ENCODE measurements around the gene RGS10.

RGS10 gene

GRCh38 chr10:119477444-119477843 lies 65.1 kb downstream of the RGS10 start:
- no peak overlapping the region for H3K4me3 ChIP-seq (ENCODE audit: low read depth, low read length)
- TF ChIP-seq CTCF (IDR thresholded peaks at IDR 0.05; ENCODE audit: low read depth, low read length, missing control alignments) = no peak
- no peak overlapping the region for H3K27ac ChIP-seq
- H3K27me3 ChIP-seq (replicated peaks) = peaks cover 16% of the 10 kb centered on the region
- no peak for DNase-seq
- in situ Hi-C loops (cut with HindIII; ENCODE audit: low pct_ligation_motif_present, low sequenced_read_pairs) = no loop called here
- H3K36me3 ChIP-seq (replicated peaks) = no peaks in the 10 kb centered on the region

- Histone ChIP-seq H3K36me3 (replicated peaks) (no peaks in the 10 kb centered on the region), H3K4me3 (ENCODE audit: low read depth, low read length) (no peak overlapping the region), H3K27ac (no peak overlapping the region), H3K27me3 (replicated peaks) (peaks cover 18% of the 10 kb centered on the region)
- no peak for DNase-seq
- no peak for TF ChIP-seq CTCF (IDR thresholded peaks at IDR 0.05; ENCODE audit: low read depth, low read length, missing control alignments)
- in situ Hi-C loops (cut with HindIII; ENCODE audit: low pct_ligation_motif_present, low sequenced_read_pairs) = no loop called here
Observed at GRCh38 chr10:119474606-119475005, 67.9 kb downstream of the RGS10 start.

GRCh38 chr10:119473771-119474170 lies 68.7 kb downstream of the RGS10 start:
- Histone ChIP-seq H3K27me3 (replicated peaks) (peaks cover 17% of the 10 kb centered on the region), H3K4me3 (ENCODE audit: low read depth, low read length) (no peak overlapping the region), H3K27ac (no peak overlapping the region), H3K36me3 (replicated peaks) (no peaks in the 10 kb centered on the region)
- no peak for DNase-seq
- no peak for TF ChIP-seq CTCF (IDR thresholded peaks at IDR 0.05; ENCODE audit: low read depth, low read length, missing control alignments)
- in situ Hi-C loops (cut with HindIII; ENCODE audit: low pct_ligation_motif_present, low sequenced_read_pairs) = no loop called here

DNA sequence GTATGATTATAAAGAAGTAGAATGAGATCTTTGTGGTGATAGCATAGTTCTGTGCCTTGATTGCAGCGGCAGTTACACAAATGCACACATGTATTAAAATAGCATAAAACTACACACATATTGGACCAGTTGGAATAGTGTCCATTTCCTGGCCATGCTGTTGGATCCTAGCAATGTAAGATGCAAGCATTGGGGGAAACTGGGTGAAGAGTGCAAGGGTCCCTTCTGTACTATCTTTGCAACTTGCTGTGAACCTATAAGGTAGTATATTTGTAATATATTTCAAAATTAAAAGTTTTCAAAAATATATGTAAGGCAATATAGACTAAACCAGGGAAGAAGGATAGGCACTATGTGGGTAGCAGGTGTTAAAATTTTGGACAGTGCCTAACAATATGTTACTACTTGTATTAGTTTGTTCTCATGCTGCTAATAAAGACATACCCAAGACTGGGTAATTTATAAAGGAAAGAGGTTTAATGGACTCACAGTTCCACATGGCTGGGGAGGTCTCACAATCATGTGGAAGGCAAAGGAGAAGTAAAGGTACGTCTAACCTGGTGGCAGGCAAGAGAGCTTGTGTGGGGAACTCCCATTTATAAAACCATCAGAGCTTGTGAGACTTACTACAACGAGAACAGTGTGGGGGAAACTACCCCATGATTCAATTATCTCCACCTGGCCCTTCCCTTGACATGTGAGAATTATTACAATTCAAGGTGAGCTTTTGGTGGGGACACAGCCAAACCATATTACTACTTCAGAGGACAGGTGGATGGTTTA lies 71.4 kb downstream of the RGS10 start:
- in situ Hi-C loops (cut with HindIII; ENCODE audit: low pct_ligation_motif_present, low sequenced_read_pairs) = no loop called here
- DNase-seq = no peak
- peaks cover 2% of the 10 kb centered on the region for H3K27me3 ChIP-seq (replicated peaks)
- H3K27ac ChIP-seq = no peak overlapping the region
- H3K4me3 ChIP-seq (ENCODE audit: low read depth, low read length) = no peak overlapping the region
- no peak for TF ChIP-seq CTCF (IDR thresholded peaks at IDR 0.05; ENCODE audit: low read depth, low read length, missing control alignments)
- no peaks in the 10 kb centered on the region for H3K36me3 ChIP-seq (replicated peaks)

DNA sequence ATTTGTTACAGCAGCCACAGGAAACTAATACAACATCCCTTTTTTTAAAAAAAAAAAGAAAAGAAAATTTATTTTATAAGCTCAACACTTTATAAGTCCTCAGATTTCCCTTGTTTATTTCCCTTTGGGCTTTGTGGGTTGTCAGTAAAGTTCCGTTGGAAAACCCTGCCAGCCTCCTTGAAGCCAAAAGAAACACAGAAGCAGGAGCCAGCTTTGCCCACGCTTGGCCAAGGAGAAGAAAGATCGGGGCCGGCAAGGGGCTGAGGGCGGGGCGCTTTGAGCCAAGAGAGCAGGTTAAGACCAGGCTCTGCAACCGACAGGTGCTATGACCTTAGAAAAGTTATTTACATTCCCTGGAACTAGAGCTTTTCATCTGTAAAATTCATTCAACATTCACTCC lies 72.7 kb downstream of the RGS10 start:
- peaks cover 2% of the 10 kb centered on the region for H3K27me3 ChIP-seq (replicated peaks)

More for the DNA sequence above, 72.7 kb downstream of the RGS10 start:
- Histone ChIP-seq H3K27ac (no peak overlapping the region), H3K4me3 (ENCODE audit: low read depth, low read length) (no peak overlapping the region), H3K36me3 (replicated peaks) (no peaks in the 10 kb centered on the region)
- no peak for TF ChIP-seq CTCF (IDR thresholded peaks at IDR 0.05; ENCODE audit: low read depth, low read length, missing control alignments)
- in situ Hi-C loops (cut with HindIII; ENCODE audit: low pct_ligation_motif_present, low sequenced_read_pairs) = no loop called here
- DNase-seq = no peak

Data from brain microvascular endothelial cell (primary cell).